ENCODE results near the gene GCC2.

GRCh38 chr2:108418416-108418815, 30.6 kb upstream of the GCC2 start:
- TF ChIP-seq CTCF (conservative IDR thresholded peaks at IDR 0.05; ENCODE audit: low read depth in 2 of 2) (no peak), POLR2AphosphoS5 (IDR thresholded peaks at IDR 0.05; ENCODE audit: low read depth) (no peak), EZH2phosphoT487 (IDR thresholded peaks at IDR 0.05; ENCODE audit: unreplicated experiment) (no peak)
